Upper lobe of left lung (tissue), 4 donors: ENCODE data around the gene HNF4A.

Experiments
- CTCF ChIP-seq, 6 experiments: fragments of 450-650 bp in 4 of 6; fragments of 200-600 bp in 2 of 6; sonication (generic) in 2 of 6; IDR thresholded peaks; one replicate each; pipeline ENCODE4 v1.5.1; 2016 to 2019; ENCODE audit warnings: antibody characterized with exemption in 6 of 6
- EP300 ChIP-seq, 4 donors: sonication (generic); formaldehyde crosslinking; IDR thresholded peaks; one replicate each; pipeline ENCODE4 v1.5.1; 2017; ENCODE audit warnings: antibody characterized with exemption in 4 of 4, control low read depth in 2 of 4
- POLR2A ChIP-seq, 4 donors: fragments of 450-650 bp; IDR thresholded peaks; one replicate each; pipeline ENCODE4 v1.5.1; 2016 to 2017; ENCODE audit warnings: antibody characterized with exemption in 4 of 4, mild to moderate bottlenecking in 2 of 4
- POLR2AphosphoS5 ChIP-seq, 2 donors: sonication (generic); formaldehyde crosslinking; IDR thresholded peaks; one replicate each; pipeline ENCODE4 v1.5.1; 2017; ENCODE audit warnings: antibody characterized with exemption in 2 of 2

- TF ChIP-seq CTCF (IDR thresholded peaks at IDR 0.05) (no peak), POLR2A (IDR thresholded peaks at IDR 0.05) (no peak), EP300 (IDR thresholded peaks at IDR 0.05) (no peak), POLR2AphosphoS5 (IDR thresholded peaks at IDR 0.05) (no peak)
These were observed 47.1 kb downstream of the HNF4A start for GRCh38 chr20:44402391-44403193.
